ENCODE measurements around the gene PFN1. TPM values are rescaled to one million over a fixed set of nuclear protein-coding genes. Genes with fewer than 3 reads are reported as not detected.
"Not testable (repeated sequence)": the region's sequence is repeated elsewhere in the genome, so short reads cannot be mapped to it uniquely, and the experiment has no call there.

The PFN1 gene
- total RNA-seq, 4 donors from 2014 or later: 520 to 970 (median 715) TPM

DNA sequence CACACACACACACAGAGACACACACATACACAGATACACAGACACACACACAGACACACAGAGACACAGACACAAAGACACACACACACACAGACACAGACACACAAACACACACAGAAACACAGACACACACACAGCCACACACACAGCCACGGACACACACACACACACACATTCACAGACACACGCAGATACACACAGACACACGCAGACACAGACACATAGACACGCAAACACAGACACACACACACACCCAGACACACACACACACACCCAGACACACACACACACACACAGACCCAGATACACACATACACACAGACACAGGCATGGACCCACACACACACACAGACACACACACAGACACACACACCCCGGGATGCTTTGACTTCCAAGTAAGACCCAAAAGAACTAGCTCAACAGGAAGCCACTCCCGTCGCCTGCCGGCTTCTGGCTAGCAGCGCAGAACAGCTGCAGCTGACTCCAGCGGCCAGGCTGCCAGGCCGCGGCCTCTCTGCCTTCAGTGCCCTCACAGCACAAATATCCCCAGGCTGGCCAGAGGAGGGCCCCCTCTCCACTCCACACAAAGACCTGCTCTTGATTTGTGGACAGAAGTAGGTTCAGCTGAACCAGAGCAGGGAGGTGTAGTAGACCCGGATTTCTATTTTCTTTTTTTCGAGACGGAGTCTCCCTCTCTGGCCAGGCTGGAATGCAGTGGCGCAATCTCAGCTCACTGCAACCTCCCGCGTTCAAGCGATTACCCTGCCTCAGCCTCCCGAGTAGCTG is 39.4 kb downstream of the PFN1 start:
- no peaks in the 10 kb centered on the region for H3K36me3 ChIP-seq
- intact Hi-C loops (cut with DNase I): loop anchor here (10.0 kb wide), 1 partner anchor 156 kb away; no protein-coding TSS in a partner anchor
- peak overlapping the region; percentile 82 to 90 (median 85) for H3K27ac ChIP-seq
- peak overlapping the region in 3 of 4 donors; percentile 8 to 34 (median 11) for H3K4me3 ChIP-seq
- no peaks in the 10 kb centered on the region for H3K9me3 ChIP-seq
- peaks cover 0 to 5% (median 0%) of the 10 kb centered on the region in 4 donors for H3K27me3 ChIP-seq
- peak in 1 of 4 donors; percentile 12 for TF ChIP-seq POLR2A (IDR thresholded peaks at IDR 0.05)
- TF ChIP-seq CTCF (IDR thresholded peaks at IDR 0.05): peak; percentile 68 to 91 (median 82)
- peaks cover 3 to 29% (median 14%) of the 10 kb centered on the region in 3 donors for H3K4me1 ChIP-seq
- WGBS, 2 donors: 12 to 23% methylated on average over 9 to 14 of the region's 20 CpGs
- no peak for DNase-seq

DNA sequence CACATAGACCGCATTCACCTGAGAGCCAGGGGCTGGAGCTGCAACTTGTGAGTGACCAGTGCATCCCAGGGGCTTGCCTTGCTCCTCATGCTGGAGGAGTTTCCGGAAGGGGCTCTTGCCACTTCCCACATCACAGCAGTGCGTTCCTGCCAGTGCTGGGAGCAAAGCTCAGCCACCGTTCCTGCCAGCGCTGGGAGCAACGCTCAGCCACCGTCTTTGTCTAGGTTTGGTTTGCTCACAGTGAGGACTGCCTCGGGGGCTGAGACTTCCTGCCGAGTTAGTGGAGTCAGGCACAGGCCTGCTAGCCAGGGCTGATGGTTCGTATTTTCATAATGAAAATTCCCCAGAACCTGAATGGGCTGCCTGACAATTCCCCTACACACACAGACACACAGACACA is 40.0 kb downstream of the PFN1 start:
- Histone ChIP-seq H3K27me3 (peaks cover 0 to 8% (median 0%) of the 10 kb centered on the region in 4 donors), H3K9me3 (no peaks in the 10 kb centered on the region), H3K4me1 (peaks cover 3 to 35% (median 18%) of the 10 kb centered on the region in 3 donors), H3K36me3 (no peaks in the 10 kb centered on the region), H3K27ac (peak overlapping the region; percentile 82 to 90 (median 85)), H3K4me3 (no peak overlapping the region)
- no peak for DNase-seq
- intact Hi-C loops (cut with DNase I): loop anchor here (10.0 kb wide), 1 partner anchor 156 kb away; no protein-coding TSS in a partner anchor
- 27 to 50% methylated on average over 1 to 5 of the region's 10 CpGs for WGBS, 2 donors
- TF ChIP-seq POLR2A (IDR thresholded peaks at IDR 0.05): no peak

- DNase-seq, H3K36me3 ChIP-seq, H3K27me3 ChIP-seq, H3K9me3 ChIP-seq, H3K4me3 ChIP-seq, H3K27ac ChIP-seq: not testable (repeated sequence)
- peaks cover 9 to 49% (median 25%) of the 10 kb centered on the region in 3 donors for H3K4me1 ChIP-seq
- intact Hi-C loops (cut with DNase I): loop anchor here (10.0 kb wide), 1 partner anchor 158 kb away; no protein-coding TSS in a partner anchor
Measured at GRCh38 chr17:4906642-4907041, 41.7 kb downstream of the PFN1 start.

DNA sequence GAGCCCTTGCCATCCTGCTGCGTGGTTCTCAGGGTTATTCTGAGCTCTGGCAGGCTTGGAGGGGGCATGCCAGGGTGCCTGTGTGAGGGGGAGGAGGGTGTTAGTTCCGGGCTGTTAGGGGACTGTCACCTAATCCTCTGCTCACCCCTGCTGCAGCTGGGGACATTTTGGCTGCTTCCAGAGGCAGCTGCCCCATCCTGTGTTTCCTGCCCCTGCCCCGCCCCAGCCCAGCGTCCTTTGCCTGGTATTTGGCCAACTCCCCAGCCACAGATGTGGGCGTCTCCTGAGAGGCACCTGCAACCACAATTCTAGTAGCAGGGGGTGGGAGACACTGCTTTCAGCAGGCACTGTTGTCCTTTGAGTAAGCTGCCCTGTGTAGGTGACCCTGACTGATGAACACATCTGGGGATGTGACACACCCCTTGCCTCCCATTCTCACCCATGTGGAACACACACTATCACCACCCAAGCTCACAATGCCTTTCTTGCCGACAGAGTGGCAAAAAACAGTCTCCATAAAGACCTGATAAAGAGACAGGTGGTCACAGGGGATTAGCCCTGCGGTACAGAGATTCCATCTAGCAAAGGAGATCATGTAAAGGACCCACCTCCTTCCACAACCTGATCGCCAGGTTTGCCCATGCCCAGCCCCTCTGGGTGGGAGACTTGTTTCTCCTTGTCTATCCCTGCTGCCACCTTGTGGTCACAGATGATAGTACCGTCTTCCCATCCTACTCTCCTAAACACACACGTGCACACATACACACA is 45.1 kb downstream of the PFN1 start, which contains the start of gene CHRNE:
TSS of gene CHRNE (minus strand) at position 48 of the 768 bp plus-strand sequence. CDS start at position 13, 35 bp downstream.
- Histone ChIP-seq H3K27me3 (peaks cover 0 to 25% (median 0%) of the 10 kb centered on the region in 4 donors), H3K36me3 (peaks cover 0 to 3% (median 0%) of the 10 kb centered on the region in 3 donors), H3K9me3 (no peaks in the 10 kb centered on the region), H3K27ac (peak within 1 kb of the TSS; percentile 46 to 78 (median 73)), H3K4me1 (peaks cover 23 to 57% (median 36%) of the 10 kb centered on the region in 3 donors), H3K4me3 (peak within 1 kb of the TSS in 2 of 4 donors; percentile 9 to 18)
- 3 to 10% methylated on average over 6 of the region's 10 CpGs for WGBS, 2 donors
- TF ChIP-seq POLR2A (IDR thresholded peaks at IDR 0.05) (no peak), CTCF (IDR thresholded peaks at IDR 0.05) (peak; percentile 51 to 88 (median 74))
- no peak for DNase-seq
- intact Hi-C loops (cut with DNase I): loop anchor here (10.0 kb wide), 1 partner anchor 162 kb away; no protein-coding TSS in a partner anchor

- TF ChIP-seq POLR2A (IDR thresholded peaks at IDR 0.05): no peak
- TF ChIP-seq CTCF (IDR thresholded peaks at IDR 0.05): no peak
- Histone ChIP-seq H3K36me3 (peaks cover 0 to 10% (median 0%) of the 10 kb centered on the region in 3 donors), H3K27me3 (peaks cover 0 to 25% (median 0%) of the 10 kb centered on the region in 4 donors), H3K27ac (peak overlapping the region in 3 of 4 donors; percentile 46 to 78 (median 74)), H3K9me3 (no peaks in the 10 kb centered on the region), H3K4me1 (peaks cover 23 to 53% (median 33%) of the 10 kb centered on the region in 3 donors), H3K4me3 (no peak overlapping the region)
- intact Hi-C loops (cut with DNase I): loop anchor here (10.0 kb wide), 1 partner anchor 162 kb away; no protein-coding TSS in a partner anchor
- WGBS, 2 donors: 65 to 71% methylated on average over 7 to 8 of the region's 8 CpGs
- no peak for DNase-seq
Measured at GRCh38 chr17:4902540-4902939, 45.8 kb downstream of the PFN1 start.
